Spleen (tissue), 11 donors: ENCODE results near the gene SLC35E2B. TPM values are rescaled to one million over a fixed set of nuclear protein-coding genes. Genes with fewer than 3 reads are reported as not detected.
A peak's percentile ranks its signal among the peaks of the same experiment; 100 is the strongest.
"Not testable (repeated sequence)": the region's sequence is repeated elsewhere in the genome, so short reads cannot be mapped to it uniquely, and the experiment has no call there.

Source experiments
- DNase-seq: peaks from one replicate; pipeline ENCODE4 v3.0.0-alpha.2; 2020
- H3K27ac ChIP-seq, 8 donors: fragments of 200-600 bp; sonication (generic) in 7 of 8; 1 replicate in 4 of 8; 2 replicates in 4 of 8; pipeline versions ENCODE4 v1.5.0 to v1.8.0; 2016 to 2021; ENCODE audit warnings: inconsistent platforms in 4 of 8, mild to moderate bottlenecking in 4 of 8, moderate library complexity in 1 of 8
- H3K27me3 ChIP-seq, 7 donors: fragments of 200-600 bp; sonication (generic) in 6 of 7; replicated peaks in 1 of 7; 1 replicate in 4 of 7; 2 replicates in 3 of 7; pipeline versions ENCODE4 v1.5.0 to v1.8.0; 2016 to 2021; ENCODE audit warnings: inconsistent platforms in 3 of 7, mild to moderate bottlenecking in 1 of 7
- H3K36me3 ChIP-seq, 6 donors: fragments of 200-600 bp; sonication (generic) in 5 of 6; 1 replicate in 4 of 6; 2 replicates in 2 of 6; pipeline versions ENCODE4 v1.5.0 to v1.8.0; 2016 to 2021; ENCODE audit warnings: inconsistent platforms in 2 of 6
- H3K4me1 ChIP-seq, 6 donors: fragments of 200-600 bp; sonication (generic) in 5 of 6; 1 replicate in 3 of 6; 2 replicates in 3 of 6; pipeline versions ENCODE4 v1.5.0 to v1.8.0; 2016 to 2021; ENCODE audit warnings: inconsistent platforms in 3 of 6
- H3K4me3 ChIP-seq, 8 donors: fragments of 200-600 bp; sonication (generic) in 7 of 8; 1 replicate in 4 of 8; 2 replicates in 4 of 8; pipeline versions ENCODE4 v1.5.0 to v1.8.0; 2016 to 2021; ENCODE audit warnings: inconsistent platforms in 4 of 8, mild to moderate bottlenecking in 4 of 8, moderate library complexity in 2 of 8
- H3K9me3 ChIP-seq, 8 donors: fragments of 200-600 bp; sonication (generic) in 7 of 8; 1 replicate in 4 of 8; 2 replicates in 4 of 8; pipeline versions ENCODE4 v1.5.0 to v1.8.0; 2016 to 2021; ENCODE audit warnings: inconsistent platforms in 4 of 8
- CTCF ChIP-seq, 11 experiments: fragments of 200-600 bp in 7 of 11; fragments of 450-650 bp in 4 of 11; sonication (generic) in 4 of 11; IDR thresholded peaks in 8 of 11; conservative IDR thresholded peaks in 3 of 11; 1 replicate in 7 of 11; 2 replicates in 4 of 11; pipeline versions ENCODE4 v1.4.0 to v1.8.0; 2016 to 2021; ENCODE audit warnings: antibody characterized with exemption in 11 of 11, inconsistent platforms in 4 of 11, mild to moderate bottlenecking in 1 of 11
- POLR2A ChIP-seq, 3 donors: fragments of 450-650 bp; IDR thresholded peaks; one replicate each; pipeline ENCODE4 v1.5.1; 2017; ENCODE audit warnings: antibody characterized with exemption in 3 of 3, mild to moderate bottlenecking in 1 of 3
- POLR2AphosphoS5 ChIP-seq, 3 donors: sonication (generic); formaldehyde crosslinking; IDR thresholded peaks; one replicate each; pipeline ENCODE4 v1.5.1; 2017; ENCODE audit warnings: antibody characterized with exemption in 3 of 3
- WGBS, 5 donors: extraction: QIAGEN DNeasy Blood & Tissue Kit in 3 of 5; methylation state at CpG; one replicate each; pipeline versions ENCODE4 v1.1.5 to v1.1.7; 2013 to 2018; 5-methylcytosine and 5-hydroxymethylcytosine counted together
- intact Hi-C: fragments of 100-400 bp; cut with DNase I; formaldehyde crosslinking; loops from one replicate; pipeline ENCODE4 v1.15.0; 2023; ENCODE audit warnings: low total_unique reads
- polyA plus RNA-seq, 3 donors: library from polyadenylated mRNA; stranded (reverse); fragments of 200-250 nt; gene quantifications; one replicate each; pipeline ENCODE4 v1.2.1, GENCODE V29; 2013
- total RNA-seq, 7 donors: library from RNA; depleted of rRNA in 3 of 7; stranded (reverse); fragments of >200 nt in 3 of 7; fragmentation: NEBNext Ultra II Directional in 4 of 7; extraction: Animal tissue kit (Norgen Biotek cat#: 25700) in 4 of 7; gene quantifications; one replicate each; pipeline versions ENCODE4 v1.1.0 to v1.2.1, GENCODE V29; 2016 to 2021
- donor health status: healthy with polysubstance abuse.
- donor health status: DM: no; HTN: no; CAD: no; lungs with moderate emphysema.
- donor health status: DM: no; HTN: no; CAD: no.
- donor health status: Bipolar disorder and iron deficiency.
- donor health status: healthy.
- donor health status: DM: no; HTN: no; CAD: no.
- donor health status: DM: yes; HTN: yes; CAD: no.

Gene SLC35E2B
- total and polyA plus RNA-seq, 10 donors: 18.3 to 105 (median 55.3) TPM

- H3K27ac ChIP-seq, H3K9me3 ChIP-seq, H3K27me3 ChIP-seq, H3K4me1 ChIP-seq, intact Hi-C loops, DNase-seq, H3K4me3 ChIP-seq: not testable (repeated sequence)
- TF ChIP-seq POLR2AphosphoS5 (IDR thresholded peaks at IDR 0.05): peak in 2 of 3 donors; percentile 7 to 21
- 92 to 98% (median 95%) methylated on average over 11 to 16 of the region's 16 CpGs for WGBS, 5 donors
- peaks cover 0 to 59% (median 33%) of the 10 kb centered on the region in 6 donors for H3K36me3 ChIP-seq
Observed at GRCh38 chr1:1639368-1639767, 53.2 kb downstream of the SLC35E2B start.

- not testable (repeated sequence) for H3K9me3 ChIP-seq
- DNase-seq: peak; percentile 41
Observed at GRCh38 chr1:1638528-1638927, 54.1 kb downstream of the SLC35E2B start.

GRCh38 chr1:1637479-1637875 is 55.1 kb downstream of the SLC35E2B start:
- 92 to 97% (median 93%) methylated on average over 9 to 14 of the region's 14 CpGs for WGBS, 5 donors
- H3K27ac ChIP-seq, H3K9me3 ChIP-seq, H3K4me1 ChIP-seq, H3K27me3 ChIP-seq, H3K4me3 ChIP-seq, intact Hi-C loops: not testable (repeated sequence)
- DNase-seq: peak; percentile 22
- H3K36me3 ChIP-seq: peaks cover 0 to 59% (median 33%) of the 10 kb centered on the region in 6 donors

More at GRCh38 chr1:1638528-1638927, 54.1 kb downstream of the SLC35E2B start:
- H3K36me3 ChIP-seq: peaks cover 0 to 59% (median 33%) of the 10 kb centered on the region in 6 donors
- H3K27ac ChIP-seq, H3K4me1 ChIP-seq, intact Hi-C loops, H3K27me3 ChIP-seq, H3K4me3 ChIP-seq: not testable (repeated sequence)
- WGBS, 5 donors: 90 to 100% (median 94%) methylated on average over 3 to 9 of the region's 13 CpGs

- H3K4me1 ChIP-seq, H3K27ac ChIP-seq, H3K27me3 ChIP-seq, H3K4me3 ChIP-seq, intact Hi-C loops, H3K9me3 ChIP-seq: not testable (repeated sequence)
- peaks cover 0 to 56% (median 33%) of the 10 kb centered on the region in 6 donors for H3K36me3 ChIP-seq
- DNase-seq: peak; percentile 55
- WGBS, 5 donors: 93 to 96% (median 94%) methylated on average over 17 to 37 of the region's 37 CpGs
Observed at GRCh38 chr1:1636621-1637478, 55.7 kb downstream of the SLC35E2B start.

- DNase-seq: peak; percentile 51
- WGBS, 5 donors: 82 to 95% (median 93%) methylated on average over 4 to 9 of the region's 13 CpGs
- intact Hi-C loops, H3K4me3 ChIP-seq, H3K27ac ChIP-seq, H3K9me3 ChIP-seq: not testable (repeated sequence)
- peaks cover 0 to 36% (median 20%) of the 10 kb centered on the region in 6 donors for H3K36me3 ChIP-seq
- peaks cover 0 to 27% (median 21%) of the 10 kb centered on the region in 6 donors for H3K4me1 ChIP-seq
- H3K27me3 ChIP-seq: peaks cover 3 to 28% (median 22%) of the 10 kb centered on the region in 7 donors
Observed at GRCh38 chr1:1634613-1635012, 58.0 kb downstream of the SLC35E2B start.

GRCh38 chr1:1633409-1633808 is 59.2 kb downstream of the SLC35E2B start:
- intact Hi-C loops, H3K4me3 ChIP-seq, H3K9me3 ChIP-seq, H3K27ac ChIP-seq, DNase-seq: not testable (repeated sequence)
- H3K36me3 ChIP-seq: peaks cover 0 to 36% (median 15%) of the 10 kb centered on the region in 6 donors
- H3K4me1 ChIP-seq: peaks cover 0 to 39% (median 26%) of the 10 kb centered on the region in 6 donors
- peaks cover 3 to 40% (median 22%) of the 10 kb centered on the region in 7 donors for H3K27me3 ChIP-seq
- no CpG with 5 or more reads among the region's 35 CpGs for WGBS, 5 donors

- peak within 1 kb of the TSS in 6 of 8 donors; percentile 28 to 71 (median 46) for H3K4me3 ChIP-seq
- no peak for TF ChIP-seq POLR2A (IDR thresholded peaks at IDR 0.05)
- no peak for TF ChIP-seq POLR2AphosphoS5 (IDR thresholded peaks at IDR 0.05)
- no peak for TF ChIP-seq CTCF (IDR thresholded peaks at IDR 0.05 in 8 of 11, conservative IDR thresholded peaks at IDR 0.05 in 3 of 11)
- no peaks in the 10 kb centered on the region for H3K9me3 ChIP-seq
- peaks cover 0 to 46% (median 28%) of the 10 kb centered on the region in 6 donors for H3K4me1 ChIP-seq
- intact Hi-C loops: no loop called here
- 3 to 7% (median 4%) methylated on average over 10 to 48 of the region's 48 CpGs for WGBS, 5 donors
- peaks cover 0 to 36% (median 14%) of the 10 kb centered on the region in 6 donors for H3K36me3 ChIP-seq
- peaks cover 3 to 45% (median 22%) of the 10 kb centered on the region in 7 donors for H3K27me3 ChIP-seq
- DNase-seq: peak; percentile 82
- H3K27ac ChIP-seq: peak within 1 kb of the TSS; percentile 57 to 91 (median 84)
Observed at GRCh38 chr1:1631782-1632420, 60.7 kb downstream of the SLC35E2B start, which contains the start of gene MMP23B. MMP23B (plus strand) TSS chr1:1632173; CDS start chr1:1632219, 46 bp downstream.
